H1 (cell line): Measurements from ENCODE around the gene LBX1.

Experiments used
- CREB1 ChIP-seq: IDR thresholded peaks from 2 replicates; pipeline ENCODE4 v1.6.1; 2012; ENCODE audit warnings: inconsistent platforms
- CTCF ChIP-seq, 3 experiments: IDR thresholded peaks; 1 replicate in 2 of 3; 2 replicates in 1 of 3; pipeline versions ENCODE4 v1.5.1 to v1.6.1; 2011; ENCODE audit warnings: low read length in 3 of 3, mild to moderate bottlenecking in 3 of 3, inconsistent platforms in 2 of 3, low read depth in 1 of 3, moderate library complexity in 1 of 3; ENCODE audit not compliant: insufficient read depth in 1 of 3; ENCODE audit errors: control extremely low read depth in 1 of 3
- E2F6 ChIP-seq: IDR thresholded peaks from 2 replicates; pipeline ENCODE4 v1.6.1; 2012; ENCODE audit warnings: inconsistent platforms
- EP300 ChIP-seq, 2 experiments: IDR thresholded peaks; 1 replicate in 1 of 2; 2 replicates in 1 of 2; pipeline ENCODE4 v1.6.1; 2011 to 2012; ENCODE audit warnings: low read depth in 2 of 2, low read length in 2 of 2, mild to moderate bottlenecking in 2 of 2, borderline replicate concordance in 1 of 2, inconsistent platforms in 1 of 2, moderate library complexity in 1 of 2
- EZH2 ChIP-seq: fragments of 200-600 bp; sonication (generic); IDR thresholded peaks from 2 replicates; pipeline ENCODE4 v1.7.1; 2012; ENCODE audit warnings: low read depth, mild to moderate bottlenecking, moderate library complexity, low read length, inconsistent platforms; ENCODE audit not compliant: severe bottlenecking
- GABPA ChIP-seq: IDR thresholded peaks from 2 replicates; pipeline ENCODE4 v1.6.1; 2011; ENCODE audit warnings: mild to moderate bottlenecking, low read length, moderate library complexity, borderline replicate concordance; ENCODE audit not compliant: insufficient read depth
- HDAC6 ChIP-seq: IDR thresholded peaks from one replicate; pipeline ENCODE4 v1.7.1; 2012; ENCODE audit warnings: low read depth, mild to moderate bottlenecking, inconsistent platforms, low read length, moderate library complexity
- POLR2A ChIP-seq, 2 experiments: IDR thresholded peaks; 1 replicate in 1 of 2; 2 replicates in 1 of 2; pipeline ENCODE4 v1.6.1; 2011; ENCODE audit warnings: low read depth in 2 of 2, low read length in 2 of 2, mild to moderate bottlenecking in 2 of 2; ENCODE audit errors: control extremely low read depth in 1 of 2
- RXRA ChIP-seq: IDR thresholded peaks from 2 replicates; pipeline ENCODE4 v1.6.1; 2011; ENCODE audit warnings: low read depth, mild to moderate bottlenecking, low read length, moderate library complexity; ENCODE audit not compliant: insufficient read depth
- SP1 ChIP-seq: IDR thresholded peaks from 2 replicates; pipeline ENCODE4 v1.6.1; 2011; ENCODE audit warnings: low read depth, low read length
- SUZ12 ChIP-seq: fragments of 200-600 bp; sonication (generic); IDR thresholded peaks from 2 replicates; pipeline ENCODE4 v1.6.1; 2012; ENCODE audit warnings: mild to moderate bottlenecking, inconsistent platforms, low read length, moderate library complexity, mixed read lengths
- YY1 ChIP-seq: IDR thresholded peaks from 2 replicates; pipeline ENCODE4 v1.6.1; 2011; ENCODE audit warnings: low read depth, mild to moderate bottlenecking, low read length

- TF ChIP-seq EP300 (IDR thresholded peaks at IDR 0.05; ENCODE audit: borderline replicate concordance in 1 of 2, low read depth in 2 of 2, low read length in 2 of 2) (no peak), CTCF (IDR thresholded peaks at IDR 0.05; ENCODE audit: control extremely low read depth in 1 of 3, insufficient read depth in 1 of 3, low read depth in 1 of 3, low read length in 3 of 3) (no peak), RXRA (no peak), EZH2 (peak; percentile 20), E2F6 (no peak), SP1 (no peak), CREB1 (no peak), POLR2A (IDR thresholded peaks at IDR 0.05; ENCODE audit: control extremely low read depth in 1 of 2, low read depth in 2 of 2, low read length in 2 of 2) (no peak), HDAC6 (no peak), GABPA (no peak), SUZ12 (no peak; the same call in 1 of the 2 replicates), YY1 (no peak)
These were observed 8.9 kb upstream of the LBX1 start for GRCh38 chr10:101237982-101238731.
